MG63 (cell line): Measurements from ENCODE around the gene SLC23A3. TPM values are rescaled to one million over a fixed set of nuclear protein-coding genes. Genes with fewer than 3 reads are reported as not detected.

Source experiments
- DNase-seq: peaks from one replicate; pipeline ENCODE4 v3.0.0-alpha.2; 2020
- H3K27me3 ChIP-seq: fragments of 250-450 bp; sonication (Bioruptor Pico); 2 replicates; pipeline ENCODE4 v1.5.1; 2020; ENCODE audit warnings: mild to moderate bottlenecking, moderate library complexity
- H3K36me3 ChIP-seq: fragments of 250-450 bp; sonication (Bioruptor Pico); 2 replicates; pipeline ENCODE4 v1.5.1; 2020; ENCODE audit warnings: mild to moderate bottlenecking, moderate library complexity
- H3K4me3 ChIP-seq: fragments of 250-450 bp; sonication (Bioruptor Pico); 2 replicates; pipeline ENCODE4 v1.5.1; 2020; ENCODE audit warnings: mild to moderate bottlenecking, moderate library complexity
- H3K9me3 ChIP-seq: fragments of 250-450 bp; sonication (Bioruptor Pico); 2 replicates; pipeline ENCODE4 v1.5.1; 2020; ENCODE audit warnings: mild to moderate bottlenecking, moderate library complexity
- total RNA-seq: library from RNA; depleted of rRNA; stranded (reverse); fragments of >200 nt; shearing (Covaris generic); gene quantifications from 2 replicates; pipeline ENCODE4 v1.2.3, GENCODE V29; 2014; ENCODE audit warnings: low replicate concordance

Gene SLC23A3
- total RNA-seq, 1 experiment from 2014 or later: not detected

- H3K4me3 ChIP-seq: no peak overlapping the region
- no peaks in the 10 kb centered on the region for H3K27me3 ChIP-seq
- DNase-seq: no peak
- H3K36me3 ChIP-seq: no peaks in the 10 kb centered on the region
- no peaks in the 10 kb centered on the region for H3K9me3 ChIP-seq
Measured at GRCh38 chr2:219129589-219129988, 40.2 kb downstream of the SLC23A3 start.

GRCh38 chr2:219128396-219128795 is 41.4 kb downstream of the SLC23A3 start:
- H3K9me3 ChIP-seq: no peaks in the 10 kb centered on the region
- no peak for DNase-seq
- H3K27me3 ChIP-seq: no peaks in the 10 kb centered on the region
- H3K4me3 ChIP-seq: no peak overlapping the region
- H3K36me3 ChIP-seq: no peaks in the 10 kb centered on the region

GRCh38 chr2:219127037-219127635 is 42.7 kb downstream of the SLC23A3 start:
- no peaks in the 10 kb centered on the region for H3K27me3 ChIP-seq
- no peak for DNase-seq
- H3K36me3 ChIP-seq: no peaks in the 10 kb centered on the region
- H3K4me3 ChIP-seq: no peak overlapping the region
- no peaks in the 10 kb centered on the region for H3K9me3 ChIP-seq

DNA sequence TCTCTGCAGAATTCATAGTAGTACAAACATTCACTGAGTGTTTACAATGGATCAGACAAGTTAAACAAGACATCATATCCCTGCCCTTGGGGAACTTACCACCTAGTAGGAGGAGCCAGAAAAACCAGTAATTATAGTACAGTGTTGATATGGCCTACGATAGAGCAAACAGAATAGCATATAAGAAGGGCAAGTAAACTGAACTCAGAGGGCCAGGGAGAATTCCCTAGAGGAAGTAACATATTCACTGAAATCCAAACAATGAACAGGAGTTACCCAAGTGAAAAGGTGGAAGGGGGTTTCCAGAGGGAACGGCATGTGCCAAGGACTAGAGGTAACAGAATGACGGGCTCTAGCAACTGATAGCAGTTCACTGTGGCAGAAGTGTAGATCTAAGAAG is 43.3 kb downstream of the SLC23A3 start:
- H3K9me3 ChIP-seq: no peaks in the 10 kb centered on the region
- no peak overlapping the region for H3K4me3 ChIP-seq
- no peak for DNase-seq
- no peaks in the 10 kb centered on the region for H3K36me3 ChIP-seq
- H3K27me3 ChIP-seq: no peaks in the 10 kb centered on the region

GRCh38 chr2:219125886-219126270 is 44.0 kb downstream of the SLC23A3 start:
- H3K9me3 ChIP-seq: no peaks in the 10 kb centered on the region
- H3K36me3 ChIP-seq: no peaks in the 10 kb centered on the region
- no peak for DNase-seq
- H3K4me3 ChIP-seq: no peak overlapping the region
- H3K27me3 ChIP-seq: no peaks in the 10 kb centered on the region

DNA sequence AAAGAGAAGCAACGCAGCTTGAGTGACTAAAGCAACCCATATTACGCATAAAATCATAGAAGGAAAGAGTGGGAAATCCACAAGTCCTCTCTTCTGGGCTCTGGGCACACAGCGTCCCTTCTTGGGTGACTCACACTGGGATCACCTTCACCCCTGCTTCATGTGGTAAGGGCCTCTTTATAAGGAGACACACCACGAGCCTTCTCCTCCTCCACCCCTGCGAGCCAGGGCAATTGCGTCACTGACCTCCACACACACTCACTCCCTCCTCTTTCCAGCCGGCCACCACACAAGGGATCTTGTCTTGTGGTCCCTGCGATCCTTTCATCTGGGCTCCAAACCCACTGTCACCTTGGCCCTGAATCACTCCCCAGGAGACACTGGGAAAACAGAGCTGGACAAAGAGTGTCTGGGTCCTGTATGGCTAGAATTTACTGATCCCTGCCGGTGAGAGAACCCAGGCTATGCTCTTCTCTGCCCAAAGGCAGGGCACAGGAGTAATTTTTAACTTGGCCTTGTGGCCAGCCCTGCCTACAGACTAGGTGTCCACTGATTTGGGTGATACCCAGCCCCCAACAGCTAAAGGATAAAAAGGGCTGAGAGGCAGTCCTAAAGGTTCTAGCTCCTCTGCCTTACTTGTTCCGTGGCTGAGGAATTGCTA is 44.5 kb downstream of the SLC23A3 start:
- Histone ChIP-seq H3K4me3 (no peak overlapping the region), H3K27me3 (no peaks in the 10 kb centered on the region), H3K9me3 (no peaks in the 10 kb centered on the region), H3K36me3 (no peaks in the 10 kb centered on the region)
- peak; percentile 90 for DNase-seq

DNA sequence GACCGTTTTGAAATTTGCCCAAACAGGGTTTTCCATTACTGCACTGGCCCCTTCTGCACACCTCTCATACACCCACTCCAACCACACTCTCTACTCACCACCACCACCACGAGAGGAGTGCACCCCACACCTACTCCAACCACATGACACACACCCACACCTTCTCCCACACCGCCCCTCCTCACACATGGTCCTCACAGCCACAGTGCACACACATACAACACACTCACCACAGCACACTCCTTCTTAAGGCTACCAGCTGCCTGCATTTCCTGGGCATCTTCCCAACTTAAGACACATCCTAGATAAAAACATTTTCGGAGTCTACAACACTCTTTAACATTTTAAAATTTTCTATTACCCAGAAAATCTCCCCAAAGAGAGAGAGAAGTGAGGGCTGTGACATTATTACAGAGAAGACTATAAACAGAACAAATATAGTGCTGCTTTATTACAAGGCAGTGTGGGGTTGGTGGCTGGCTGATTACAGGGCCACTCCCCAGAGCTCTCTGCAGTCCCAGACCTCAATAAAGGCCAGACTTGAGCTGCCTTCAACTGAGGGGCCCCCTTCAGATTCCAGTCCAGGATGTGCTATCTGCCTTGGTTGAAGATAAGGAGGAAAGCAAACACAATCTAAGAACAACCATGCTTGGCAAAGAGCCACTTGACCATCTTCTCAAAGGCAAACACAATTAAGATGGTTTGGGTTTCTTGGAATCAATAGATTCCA is 45.3 kb downstream of the SLC23A3 start:
- Histone ChIP-seq H3K9me3 (no peaks in the 10 kb centered on the region), H3K4me3 (no peak overlapping the region), H3K36me3 (no peaks in the 10 kb centered on the region), H3K27me3 (no peaks in the 10 kb centered on the region)
- no peak for DNase-seq

- Histone ChIP-seq H3K9me3 (no peaks in the 10 kb centered on the region), H3K36me3 (no peaks in the 10 kb centered on the region), H3K27me3 (no peaks in the 10 kb centered on the region), H3K4me3 (no peak overlapping the region)
- no peak for DNase-seq
Measured at GRCh38 chr2:219123356-219124135, 46.3 kb downstream of the SLC23A3 start.

GRCh38 chr2:219122202-219122980 is 47.4 kb downstream of the SLC23A3 start:
- Histone ChIP-seq H3K27me3 (no peaks in the 10 kb centered on the region), H3K9me3 (no peaks in the 10 kb centered on the region), H3K36me3 (no peaks in the 10 kb centered on the region), H3K4me3 (no peak overlapping the region)
- no peak for DNase-seq

DNA sequence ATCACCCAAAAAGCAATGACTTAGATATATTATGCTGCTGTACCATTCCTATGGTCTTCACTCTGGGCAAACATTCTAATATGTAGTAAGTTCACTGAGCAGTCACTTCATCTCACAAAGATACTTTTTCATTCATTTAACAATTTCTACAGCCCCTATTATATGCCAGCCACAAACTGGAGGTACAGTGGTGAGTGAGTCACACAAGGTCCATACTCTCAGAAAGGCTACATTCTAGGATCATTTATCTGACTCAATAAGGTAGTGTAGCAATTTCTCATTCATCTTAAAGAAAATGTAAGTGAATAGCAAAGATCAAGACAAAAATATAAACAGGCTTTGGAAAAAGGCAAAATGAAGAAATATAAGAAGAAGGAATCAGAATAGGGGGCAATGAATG is 49.7 kb downstream of the SLC23A3 start:
- H3K36me3 ChIP-seq: no peaks in the 10 kb centered on the region
- H3K27me3 ChIP-seq: no peaks in the 10 kb centered on the region
- DNase-seq: no peak
- H3K9me3 ChIP-seq: no peaks in the 10 kb centered on the region
- no peak overlapping the region for H3K4me3 ChIP-seq

DNA sequence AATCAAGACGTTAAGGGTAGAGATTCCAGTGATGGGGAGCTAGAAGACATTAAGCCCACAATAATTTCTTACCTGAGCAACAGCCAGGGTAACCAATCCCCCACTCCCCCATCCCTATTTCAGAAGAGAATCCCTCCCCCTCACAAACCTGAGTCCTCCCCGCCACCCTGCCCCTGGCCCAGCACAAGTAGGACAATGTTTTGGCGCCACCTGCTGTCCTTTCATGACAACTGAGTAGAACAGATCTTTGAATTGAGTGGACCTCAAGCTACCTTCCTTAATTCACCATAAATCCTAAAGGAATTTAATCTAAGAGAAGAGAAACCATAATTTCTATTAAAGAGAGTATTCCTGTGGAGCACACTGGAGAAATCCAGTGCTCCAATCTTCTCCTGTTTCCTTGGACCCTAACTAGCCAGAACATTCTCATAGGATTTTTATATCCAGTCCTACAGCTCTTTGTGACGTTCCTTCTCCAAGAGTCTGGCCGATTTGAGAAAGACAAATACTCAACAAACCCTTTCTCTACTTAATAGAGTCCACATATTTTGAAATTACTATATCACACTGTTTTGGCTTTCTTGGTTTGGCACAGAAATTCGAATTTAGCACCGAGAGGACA is 50.3 kb downstream of the SLC23A3 start:
- Histone ChIP-seq H3K27me3 (no peaks in the 10 kb centered on the region), H3K4me3 (no peak overlapping the region), H3K36me3 (no peaks in the 10 kb centered on the region), H3K9me3 (no peaks in the 10 kb centered on the region)
- peak; percentile 24 for DNase-seq

- H3K4me3 ChIP-seq: no peak overlapping the region
- H3K36me3 ChIP-seq: no peaks in the 10 kb centered on the region
- DNase-seq: no peak
- no peaks in the 10 kb centered on the region for H3K27me3 ChIP-seq
- no peaks in the 10 kb centered on the region for H3K9me3 ChIP-seq
Measured at GRCh38 chr2:219118504-219118903, 51.3 kb downstream of the SLC23A3 start.

- Histone ChIP-seq H3K27me3 (no peaks in the 10 kb centered on the region), H3K36me3 (no peaks in the 10 kb centered on the region), H3K9me3 (no peaks in the 10 kb centered on the region), H3K4me3 (no peak overlapping the region)
- DNase-seq: no peak
Measured at GRCh38 chr2:219116776-219117646, 52.8 kb downstream of the SLC23A3 start.

- DNase-seq: no peak
- no peaks in the 10 kb centered on the region for H3K36me3 ChIP-seq
- H3K9me3 ChIP-seq: no peaks in the 10 kb centered on the region
- no peak overlapping the region for H3K4me3 ChIP-seq
- H3K27me3 ChIP-seq: no peaks in the 10 kb centered on the region
Measured at GRCh38 chr2:219112651-219113338, 57.0 kb downstream of the SLC23A3 start.

GRCh38 chr2:219112062-219112406 is 57.8 kb downstream of the SLC23A3 start:
- H3K9me3 ChIP-seq: no peaks in the 10 kb centered on the region
- no peak for DNase-seq
- H3K4me3 ChIP-seq: no peak overlapping the region
- H3K27me3 ChIP-seq: no peaks in the 10 kb centered on the region
- no peaks in the 10 kb centered on the region for H3K36me3 ChIP-seq
